Stimulated activated effector memory CD8-positive, alpha-beta T cell treated with anti-CD3 and anti-CD28 coated beads, Interleukin-12 subunit alpha, Interleukin-12 subunit beta, amount 100 ng/mL, for 72 hours (primary cell): ENCODE measurements around the gene COL2A1.

Source experiments
- ATAC-seq: fragments of 150-1000 bp; cut with Tn5 transposase; 2 replicates; pipeline ENCODE4 v1.10.0; 2021
- DNase-seq, 2 donors: peaks; one replicate each; pipeline ENCODE4 v3.0.0; 2021 to 2022; ENCODE audit warnings: low spot score in 2 of 2
- H3K27ac Mint-ChIP-seq: one replicate; pipeline ENCODE4 v1.8.0; 2022; ENCODE audit warnings: mild to moderate bottlenecking, mixed read lengths
- H3K36me3 Mint-ChIP-seq: one replicate; pipeline ENCODE4 v1.8.0; 2022; ENCODE audit warnings: mild to moderate bottlenecking, mixed read lengths
- H3K4me1 Mint-ChIP-seq: one replicate; pipeline ENCODE4 v1.8.0; 2022; ENCODE audit warnings: mixed read lengths
- H3K4me3 Mint-ChIP-seq: one replicate; pipeline ENCODE4 v1.8.0; 2022; ENCODE audit warnings: mild to moderate bottlenecking, mixed read lengths
- H3K9me3 Mint-ChIP-seq: one replicate; pipeline ENCODE4 v1.8.0; 2022; ENCODE audit warnings: mixed read lengths

Gene COL2A1

DNA sequence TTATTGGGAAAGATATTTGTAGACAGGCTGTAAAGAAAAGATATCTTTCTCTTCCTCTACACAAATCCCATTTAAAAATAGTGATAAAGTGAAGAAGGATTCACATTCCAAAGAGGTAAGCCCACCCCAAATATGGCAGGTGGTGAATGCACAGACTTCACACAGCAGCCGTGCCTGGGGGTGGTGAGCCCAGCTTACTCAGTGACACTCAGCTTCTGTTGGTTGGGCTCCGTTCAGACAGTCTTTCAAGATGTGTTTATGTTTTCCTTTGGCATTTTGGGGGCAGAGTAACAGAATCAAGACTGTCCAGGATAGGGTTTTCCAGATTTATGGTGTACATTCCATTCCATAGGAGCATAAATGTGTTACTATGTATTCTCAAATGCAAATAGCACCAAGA, 4.1 kb upstream of the COL2A1 start:
- Mint-ChIP-seq H3K27ac (peak overlapping the region; percentile 49), H3K36me3 (no peaks in the 10 kb centered on the region), H3K4me1 (peaks cover 6% of the 10 kb centered on the region), H3K4me3 (no peak overlapping the region), H3K9me3 (no peaks in the 10 kb centered on the region)
- ATAC-seq (no peak), DNase-seq (no peak)

GRCh38 chr12:48007206-48007605, 2.9 kb upstream of the COL2A1 start:
- DNase-seq (no peak), ATAC-seq (no peak)
- peaks cover 18% of the 10 kb centered on the region for H3K4me1 Mint-ChIP-seq
- H3K36me3 Mint-ChIP-seq, result no peaks in the 10 kb centered on the region
- no peaks in the 10 kb centered on the region for H3K9me3 Mint-ChIP-seq
- no peak overlapping the region for H3K27ac Mint-ChIP-seq
- no peak overlapping the region for H3K4me3 Mint-ChIP-seq

- Mint-ChIP-seq H3K27ac (no peak overlapping the region), H3K4me3 (peak overlapping the region; percentile 85), H3K4me1 (peaks cover 33% of the 10 kb centered on the region), H3K9me3 (no peaks in the 10 kb centered on the region), H3K36me3 (no peaks in the 10 kb centered on the region)
- no peak for ATAC-seq
- DNase-seq, result no peak
Observed at GRCh38 chr12:48005750-48006021, 1.4 kb upstream of the COL2A1 start.

DNA sequence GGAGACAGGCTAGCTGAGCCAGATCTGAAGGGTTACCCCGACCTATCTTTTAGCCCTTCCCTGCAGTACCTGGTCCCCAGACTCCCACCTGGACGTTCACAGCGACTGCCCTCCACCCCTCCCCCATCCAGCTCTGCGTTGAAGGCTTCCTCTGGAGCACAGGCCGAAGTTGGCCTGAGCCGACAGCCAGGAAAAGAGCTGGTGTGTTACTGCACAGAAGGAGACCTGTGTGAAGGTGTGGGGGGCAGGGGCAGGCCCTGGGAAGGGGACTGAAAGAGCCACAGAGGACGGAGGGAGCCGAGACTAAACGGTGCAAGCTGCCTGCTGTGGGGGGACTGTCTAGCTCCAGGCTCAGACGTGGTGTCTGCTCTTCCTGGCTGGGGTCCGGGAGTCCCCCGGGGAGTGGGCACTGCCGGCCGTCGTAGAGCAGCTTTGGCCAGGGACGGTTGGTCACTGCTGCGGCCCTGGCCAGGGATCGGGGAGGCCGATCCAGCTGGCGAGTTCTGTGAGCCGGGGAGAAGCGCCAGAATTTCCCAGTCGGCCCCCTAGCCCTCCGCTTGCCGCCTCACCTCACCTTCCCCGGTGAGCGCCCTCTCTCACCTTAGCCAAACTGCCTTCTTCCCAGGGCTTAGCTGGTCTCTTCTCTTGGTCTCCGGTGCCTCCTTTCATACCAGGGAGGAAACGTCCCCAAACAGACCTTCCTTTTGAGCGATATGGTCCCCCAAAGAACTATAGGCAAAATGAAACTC, 899 bp upstream of the COL2A1 start:
- Mint-ChIP-seq H3K36me3 (no peaks in the 10 kb centered on the region), H3K4me1 (peaks cover 33% of the 10 kb centered on the region), H3K4me3 (peak overlapping the region; percentile 85), H3K27ac (no peak overlapping the region), H3K9me3 (no peaks in the 10 kb centered on the region)
- ATAC-seq, result no peak
- no peak for DNase-seq

DNA sequence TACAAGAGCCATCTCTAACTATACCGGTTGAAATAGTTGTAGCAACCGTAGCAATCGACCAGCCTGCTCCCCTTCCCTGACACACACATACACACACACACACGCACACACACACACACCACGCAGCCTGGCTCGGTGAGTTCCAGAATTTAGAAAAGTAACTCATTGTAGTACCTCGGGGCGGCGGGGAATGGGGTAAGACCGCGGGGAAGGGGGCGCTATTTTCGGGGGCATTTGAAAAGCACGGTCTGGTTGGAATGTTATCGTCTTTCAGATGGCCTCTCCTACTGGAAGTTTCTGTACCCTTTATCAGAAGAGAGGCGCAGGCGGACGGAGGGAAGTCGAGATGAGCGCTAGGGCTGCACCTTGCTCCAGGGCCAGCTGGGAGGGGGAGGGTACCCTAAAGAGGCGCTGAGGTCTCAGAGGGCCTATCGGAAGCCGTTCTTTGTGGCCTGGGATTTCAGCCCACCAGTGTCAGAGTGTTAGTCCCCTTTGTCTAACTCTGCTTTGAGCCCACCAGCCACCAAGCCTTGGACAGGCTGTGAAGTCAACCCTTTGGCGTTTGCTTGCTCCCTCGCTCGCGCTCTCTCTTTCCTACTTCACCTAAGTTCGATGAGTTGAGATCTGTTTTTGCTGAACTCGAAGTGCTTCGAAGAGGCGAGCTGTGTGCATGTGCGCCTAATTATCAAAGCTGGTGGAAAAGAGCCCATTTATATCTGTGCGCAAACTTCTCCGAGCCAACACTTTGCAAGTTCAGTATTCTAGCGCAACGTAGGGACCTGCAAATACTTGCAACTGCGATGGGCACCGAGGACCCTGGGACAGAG, 837 bp downstream of the COL2A1 start:
- H3K4me1 Mint-ChIP-seq, result peaks cover 33% of the 10 kb centered on the region
- H3K9me3 Mint-ChIP-seq, result no peaks in the 10 kb centered on the region
- DNase-seq (peak in 1 of 2 donors; percentile 63), ATAC-seq (peak; percentile 40)
- H3K4me3 Mint-ChIP-seq, result peak overlapping the region; percentile 85
- H3K36me3 Mint-ChIP-seq, result no peaks in the 10 kb centered on the region
- no peak overlapping the region for H3K27ac Mint-ChIP-seq

- no peaks in the 10 kb centered on the region for H3K36me3 Mint-ChIP-seq
- H3K4me3 Mint-ChIP-seq, result peak overlapping the region; percentile 85
- no peaks in the 10 kb centered on the region for H3K9me3 Mint-ChIP-seq
- no peak overlapping the region for H3K27ac Mint-ChIP-seq
- ATAC-seq, result no peak
- no peak for DNase-seq
- H3K4me1 Mint-ChIP-seq, result peaks cover 33% of the 10 kb centered on the region
Observed at GRCh38 chr12:48002773-48003218, 1.5 kb downstream of the COL2A1 start.

GRCh38 chr12:48002414-48002730, 1.9 kb downstream of the COL2A1 start:
- no peak overlapping the region for H3K27ac Mint-ChIP-seq
- no peaks in the 10 kb centered on the region for H3K36me3 Mint-ChIP-seq
- DNase-seq (no peak), ATAC-seq (no peak)
- H3K4me3 Mint-ChIP-seq, result peak overlapping the region; percentile 85
- H3K4me1 Mint-ChIP-seq, result peaks cover 33% of the 10 kb centered on the region
- no peaks in the 10 kb centered on the region for H3K9me3 Mint-ChIP-seq

DNA sequence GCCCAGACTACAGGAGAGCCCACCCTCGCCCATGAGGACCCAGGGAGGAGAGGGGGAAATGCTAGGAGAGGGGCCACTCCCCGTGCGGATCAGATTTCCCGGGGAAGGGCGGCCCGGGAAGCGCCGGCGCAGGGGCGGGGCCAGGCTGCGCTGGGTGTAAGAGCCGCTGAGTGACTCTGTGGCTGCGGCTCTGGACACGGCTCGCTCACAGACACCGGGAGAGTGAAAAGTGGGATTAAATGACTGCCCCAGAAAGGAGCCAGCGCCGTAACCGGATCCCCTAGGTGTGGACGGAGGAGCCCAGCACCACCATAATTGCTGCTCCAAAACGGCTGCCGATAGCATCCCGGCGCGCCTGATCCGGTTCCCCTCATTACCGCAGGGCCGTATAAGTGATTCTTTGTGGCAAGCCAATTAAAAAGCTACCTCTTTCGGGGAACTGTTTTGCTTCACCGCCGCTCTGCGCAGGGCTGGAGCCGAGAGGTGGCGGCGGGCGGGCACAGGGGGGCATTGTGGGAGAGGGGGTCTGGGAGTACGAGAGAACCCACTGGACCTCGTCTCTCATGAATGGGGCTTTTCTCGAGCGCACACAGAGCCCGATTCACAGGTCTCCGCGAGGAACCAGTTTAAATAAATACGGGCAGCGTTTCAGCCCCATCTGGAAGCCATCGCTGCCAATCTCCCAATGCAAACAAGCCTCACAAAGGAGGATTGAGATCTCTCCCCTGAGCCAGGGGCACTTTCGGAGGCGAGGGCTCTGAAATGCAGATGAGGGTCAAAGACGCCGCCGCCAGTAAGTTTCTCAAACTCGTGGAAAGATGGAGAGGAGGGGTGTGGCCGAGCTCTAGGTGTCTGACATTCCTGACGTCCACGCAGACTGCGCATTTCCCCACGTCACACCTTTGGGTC, 2.5 kb downstream of the COL2A1 start:
- Mint-ChIP-seq H3K36me3 (no peaks in the 10 kb centered on the region), H3K9me3 (no peaks in the 10 kb centered on the region), H3K27ac (no peak overlapping the region), H3K4me1 (peaks cover 33% of the 10 kb centered on the region), H3K4me3 (peak overlapping the region; percentile 85)
- DNase-seq (no peak), ATAC-seq (peak; percentile 15)

DNA sequence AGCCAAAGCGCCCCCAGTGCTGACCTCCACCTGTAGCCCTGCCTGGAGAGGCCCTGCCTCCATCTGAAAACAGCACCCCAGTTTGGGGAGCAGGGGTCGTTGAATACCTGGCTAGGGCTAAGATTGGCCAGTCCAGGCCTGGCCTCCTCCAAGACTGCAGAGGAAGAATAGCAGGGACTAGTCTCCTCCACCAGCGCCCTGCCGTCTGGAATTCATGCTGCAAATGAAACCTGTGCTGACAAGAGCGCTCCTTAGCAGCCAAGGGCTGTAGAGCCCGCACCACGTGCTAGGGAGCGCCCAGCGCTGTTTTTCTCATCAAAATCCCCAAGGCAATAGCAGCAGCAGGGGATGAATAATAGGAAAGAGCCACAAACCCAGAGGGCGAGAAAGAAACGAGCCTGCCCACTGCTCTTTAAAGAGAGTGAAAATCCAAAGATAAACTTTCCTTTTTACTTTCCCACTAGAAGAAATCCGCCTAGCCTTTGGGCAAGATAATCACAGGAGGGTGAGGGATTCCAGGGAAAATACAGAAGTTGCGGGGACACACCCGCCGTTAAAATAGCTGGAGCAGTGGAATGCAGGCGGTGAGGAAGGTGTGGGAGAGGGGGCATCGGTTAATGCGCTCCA, 3.3 kb downstream of the COL2A1 start:
- Mint-ChIP-seq H3K27ac (no peak overlapping the region), H3K9me3 (no peaks in the 10 kb centered on the region), H3K4me1 (peaks cover 33% of the 10 kb centered on the region), H3K4me3 (peak overlapping the region; percentile 85), H3K36me3 (no peaks in the 10 kb centered on the region)
- ATAC-seq (peak; percentile 6), DNase-seq (no peak)

DNA sequence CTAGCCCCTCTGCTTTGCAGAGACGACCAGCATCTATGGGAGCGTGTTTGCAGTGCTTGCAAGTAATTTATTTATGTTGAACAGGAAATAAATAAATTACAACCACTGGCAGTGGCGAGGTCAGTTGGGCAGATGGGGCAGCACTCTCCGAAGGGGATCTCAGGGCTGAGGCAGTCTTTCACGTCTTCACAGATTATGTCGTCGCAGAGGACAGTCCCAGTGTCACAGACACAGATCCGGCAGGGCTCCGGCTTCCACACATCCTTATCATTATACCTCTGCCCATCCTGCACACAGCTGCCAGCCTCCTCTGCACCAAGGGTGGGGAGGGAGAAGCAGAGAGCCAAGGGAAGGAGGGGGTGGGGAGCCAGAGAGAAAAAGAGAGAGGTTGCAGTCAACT, 4.5 kb downstream of the COL2A1 start:
- peaks cover 33% of the 10 kb centered on the region for H3K4me1 Mint-ChIP-seq
- no peak overlapping the region for H3K4me3 Mint-ChIP-seq
- no peak overlapping the region for H3K27ac Mint-ChIP-seq
- H3K9me3 Mint-ChIP-seq, result no peaks in the 10 kb centered on the region
- ATAC-seq, result no peak
- H3K36me3 Mint-ChIP-seq, result no peaks in the 10 kb centered on the region
- no peak for DNase-seq

DNA sequence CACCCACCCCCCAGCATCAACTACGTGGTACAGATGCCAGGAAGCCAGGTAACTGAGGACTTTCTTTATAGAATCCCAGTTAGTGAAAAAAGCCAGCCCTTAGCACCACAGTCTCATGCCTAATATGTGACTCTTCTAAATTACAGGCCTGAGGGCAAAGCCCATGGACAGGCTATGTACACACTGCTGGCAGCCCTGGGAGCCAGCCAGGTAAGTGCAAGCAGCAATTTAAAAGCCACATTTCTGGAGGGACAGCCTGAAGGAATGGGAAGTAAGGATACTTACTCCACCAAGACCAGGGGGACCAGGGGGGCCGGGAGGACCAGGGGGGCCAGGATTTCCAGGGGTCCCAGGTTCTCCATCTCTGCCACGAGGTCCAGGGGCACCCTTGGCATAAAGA, 7.0 kb downstream of the COL2A1 start:
- Mint-ChIP-seq H3K9me3 (no peaks in the 10 kb centered on the region), H3K36me3 (no peaks in the 10 kb centered on the region), H3K4me1 (peaks cover 16% of the 10 kb centered on the region), H3K27ac (no peak overlapping the region), H3K4me3 (no peak overlapping the region)
- DNase-seq (no peak), ATAC-seq (no peak)

GRCh38 chr12:47995981-47996401, 8.3 kb downstream of the COL2A1 start:
- no peaks in the 10 kb centered on the region for H3K36me3 Mint-ChIP-seq
- no peak overlapping the region for H3K4me3 Mint-ChIP-seq
- no peak for ATAC-seq
- peaks cover 3% of the 10 kb centered on the region for H3K4me1 Mint-ChIP-seq
- no peak overlapping the region for H3K27ac Mint-ChIP-seq
- H3K9me3 Mint-ChIP-seq, result no peaks in the 10 kb centered on the region
- DNase-seq, result no peak

DNA sequence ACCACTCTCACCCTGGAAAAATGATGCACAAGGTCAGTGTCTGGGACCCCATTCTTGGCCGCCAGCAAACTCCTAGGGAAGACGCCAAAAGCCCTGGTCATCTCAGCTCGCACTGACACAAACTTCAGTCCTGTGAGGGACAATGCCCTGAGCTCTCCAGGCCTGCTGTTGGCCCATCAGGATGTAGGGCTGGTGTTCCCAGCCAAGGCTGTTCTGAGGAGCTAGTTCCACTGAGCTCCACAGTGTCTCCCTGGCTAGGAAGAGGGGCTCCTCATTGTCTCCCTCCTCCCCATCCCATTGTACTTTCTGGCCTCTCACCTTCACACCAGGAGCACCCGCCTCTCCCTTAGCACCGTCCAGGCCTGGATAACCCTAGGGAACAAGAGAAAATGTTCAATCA, 10.8 kb downstream of the COL2A1 start:
- no peak for DNase-seq
- no peak for ATAC-seq
- no peaks in the 10 kb centered on the region for H3K36me3 Mint-ChIP-seq
- no peak overlapping the region for H3K27ac Mint-ChIP-seq
- H3K4me3 Mint-ChIP-seq, result no peak overlapping the region
- no peaks in the 10 kb centered on the region for H3K9me3 Mint-ChIP-seq
- peaks cover 23% of the 10 kb centered on the region for H3K4me1 Mint-ChIP-seq

DNA sequence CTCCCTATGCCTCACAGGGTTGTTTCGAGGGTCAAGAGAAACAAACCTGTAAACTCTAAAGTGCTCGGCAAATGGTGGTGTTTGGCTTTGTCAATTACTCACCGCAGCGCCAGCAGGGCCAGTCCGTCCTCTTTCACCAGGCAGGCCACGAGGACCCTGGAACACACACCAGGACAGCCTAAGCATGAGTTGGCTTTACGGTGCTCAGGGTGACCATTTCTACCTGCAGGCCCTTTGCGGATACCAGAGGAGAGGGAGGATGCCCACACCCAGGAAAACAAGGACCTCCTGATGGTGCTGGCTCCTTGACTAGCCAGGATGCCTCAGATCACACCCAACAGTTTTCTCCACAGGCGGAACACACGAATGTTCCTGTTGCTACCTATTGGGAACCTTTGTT, 11.5 kb downstream of the COL2A1 start:
- ATAC-seq (no peak), DNase-seq (no peak)
- Mint-ChIP-seq H3K4me3 (no peak overlapping the region), H3K4me1 (peaks cover 27% of the 10 kb centered on the region), H3K27ac (no peak overlapping the region), H3K9me3 (no peaks in the 10 kb centered on the region), H3K36me3 (no peaks in the 10 kb centered on the region)
